ENCODE measurements around the gene PLA2G5. TPM values are rescaled to one million over a fixed set of nuclear protein-coding genes. Genes with fewer than 3 reads are reported as not detected.

PLA2G5 gene
- total RNA-seq, 1 experiment from 2014 or later: not detected

GRCh38 chr1:20105856-20106255 lies 35.9 kb downstream of the PLA2G5 start:
- in situ Hi-C loops (cut with HindIII; ENCODE audit: low pct_unique_long_range_greater_than_20kb, low sequenced_read_pairs): no loop called here
- no peak for DNase-seq (ENCODE audit: low read depth, low spot score)

DNA sequence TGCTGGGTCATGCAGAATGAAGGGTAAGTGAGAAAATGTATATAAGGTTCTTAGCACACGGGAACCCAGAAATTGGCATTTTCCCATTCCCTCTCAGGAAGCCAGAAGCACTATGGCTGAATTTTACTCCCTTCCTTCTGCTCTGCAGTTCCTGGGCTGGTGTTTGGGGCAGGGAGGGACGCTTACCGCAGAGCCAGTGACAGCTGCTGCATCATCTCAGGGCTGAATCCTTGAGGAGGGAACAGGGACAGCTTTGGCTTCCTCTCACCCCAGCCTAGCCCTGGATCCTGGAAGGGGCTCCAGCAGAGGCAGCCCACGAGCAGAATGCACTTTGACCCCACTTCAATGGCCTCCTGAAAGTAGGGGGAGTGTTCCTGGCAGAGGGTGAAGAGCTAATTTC lies 37.4 kb downstream of the PLA2G5 start:
- in situ Hi-C loops (cut with HindIII; ENCODE audit: low pct_unique_long_range_greater_than_20kb, low sequenced_read_pairs): no loop called here
- DNase-seq (ENCODE audit: low read depth, low spot score): no peak

GRCh38 chr1:20107796-20108195 lies 37.8 kb downstream of the PLA2G5 start:
- no peak for DNase-seq (ENCODE audit: low read depth, low spot score)
- in situ Hi-C loops (cut with HindIII; ENCODE audit: low pct_unique_long_range_greater_than_20kb, low sequenced_read_pairs): no loop called here

- in situ Hi-C loops (cut with HindIII; ENCODE audit: low pct_unique_long_range_greater_than_20kb, low sequenced_read_pairs): no loop called here
- DNase-seq (ENCODE audit: low read depth, low spot score): no peak
These were observed 38.6 kb downstream of the PLA2G5 start for GRCh38 chr1:20108366-20109123.

DNA sequence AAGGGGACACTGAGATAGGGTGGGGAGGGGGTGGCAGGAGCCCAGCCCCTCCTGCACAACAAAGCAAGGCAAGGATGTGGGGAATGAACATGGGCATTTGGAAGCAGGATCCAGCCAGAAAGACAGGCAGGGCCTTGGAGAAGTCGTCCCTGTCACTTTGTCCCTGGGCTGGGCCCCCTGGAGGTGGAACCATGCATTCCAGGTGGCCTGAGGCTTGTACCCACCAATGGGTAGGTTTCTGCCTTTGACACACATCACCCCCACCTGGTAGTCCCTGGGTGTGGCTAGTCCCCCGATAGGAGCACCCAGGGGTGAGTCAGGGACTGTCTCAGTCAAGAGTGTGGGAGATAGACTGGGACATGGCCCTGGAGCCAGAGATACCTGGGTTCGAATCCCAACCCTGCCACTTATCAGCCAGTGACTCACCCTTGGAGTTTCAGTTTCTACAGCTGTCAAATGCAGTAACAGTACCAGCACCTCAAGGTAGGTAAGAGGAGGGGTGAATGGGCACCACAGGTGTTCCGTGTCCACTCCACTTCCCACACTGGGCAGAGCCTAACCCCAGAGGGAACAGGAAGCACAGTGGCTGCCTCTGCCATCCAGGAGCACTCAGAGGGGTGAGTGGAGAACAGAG lies 39.3 kb downstream of the PLA2G5 start:
- no peak for DNase-seq (ENCODE audit: low read depth, low spot score)
- in situ Hi-C loops (cut with HindIII; ENCODE audit: low pct_unique_long_range_greater_than_20kb, low sequenced_read_pairs): no loop called here

- DNase-seq (ENCODE audit: low read depth, low spot score): peak; percentile 79
- in situ Hi-C loops (cut with HindIII; ENCODE audit: low pct_unique_long_range_greater_than_20kb, low sequenced_read_pairs): no loop called here
These were observed 40.7 kb downstream of the PLA2G5 start for GRCh38 chr1:20110679-20111078.

DNA sequence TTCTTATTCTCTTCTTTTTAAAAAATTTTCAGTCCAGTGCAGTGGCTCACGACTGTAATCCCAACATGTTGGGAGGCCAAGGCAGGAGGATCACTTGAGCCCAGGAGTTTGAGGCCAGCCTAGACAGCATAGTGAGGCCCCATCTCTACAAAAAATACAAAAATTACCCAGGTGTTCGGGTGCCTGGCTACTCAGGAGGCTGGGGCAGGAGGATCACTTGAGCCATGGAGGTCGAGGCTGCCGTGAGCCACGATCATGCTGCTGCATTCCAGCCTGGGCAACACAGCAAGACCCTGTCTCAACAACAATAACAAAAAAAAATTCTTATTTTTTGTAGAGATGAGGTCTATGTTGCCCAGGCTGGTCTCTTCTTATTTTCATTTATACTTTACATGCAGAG lies 41.5 kb downstream of the PLA2G5 start:
- no peak for DNase-seq (ENCODE audit: low read depth, low spot score)
- in situ Hi-C loops (cut with HindIII; ENCODE audit: low pct_unique_long_range_greater_than_20kb, low sequenced_read_pairs): no loop called here

- no peak for DNase-seq (ENCODE audit: low read depth, low spot score)
- in situ Hi-C loops (cut with HindIII; ENCODE audit: low pct_unique_long_range_greater_than_20kb, low sequenced_read_pairs): no loop called here
These were observed 42.4 kb downstream of the PLA2G5 start for GRCh38 chr1:20112279-20113000.

DNA sequence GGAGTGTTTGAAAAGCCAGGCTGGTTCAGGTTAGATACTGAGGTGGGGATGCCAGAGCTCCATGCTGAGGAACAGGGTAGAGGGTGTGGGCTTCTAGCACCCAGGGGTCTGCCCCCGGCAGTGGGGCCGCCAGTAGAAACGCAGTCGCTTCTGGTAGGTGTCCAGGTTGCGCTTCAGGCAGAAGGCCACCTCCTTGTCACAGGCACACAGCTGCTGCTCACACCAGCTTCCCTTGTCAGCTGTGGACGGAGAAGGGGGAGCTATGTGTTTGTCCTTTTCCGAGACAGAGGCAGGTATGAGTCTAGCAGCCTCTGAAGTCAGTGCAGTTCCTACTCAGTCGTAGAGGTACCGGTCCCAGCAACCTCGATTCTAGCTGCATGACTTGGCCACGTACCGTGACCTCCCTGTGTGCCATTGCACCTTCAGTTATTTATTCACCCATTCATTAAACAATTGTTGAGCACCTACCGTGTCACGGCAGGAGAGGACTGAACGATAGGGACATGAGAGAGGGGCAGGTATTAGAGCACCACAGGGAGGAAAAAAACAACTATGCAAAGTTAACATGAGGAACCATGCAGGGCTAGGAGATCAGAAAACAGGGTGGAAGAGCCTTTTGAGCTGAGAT lies 44.1 kb downstream of the PLA2G5 start:
- DNase-seq (ENCODE audit: low read depth, low spot score): no peak
- in situ Hi-C loops (cut with HindIII; ENCODE audit: low pct_unique_long_range_greater_than_20kb, low sequenced_read_pairs): no loop called here

DNA sequence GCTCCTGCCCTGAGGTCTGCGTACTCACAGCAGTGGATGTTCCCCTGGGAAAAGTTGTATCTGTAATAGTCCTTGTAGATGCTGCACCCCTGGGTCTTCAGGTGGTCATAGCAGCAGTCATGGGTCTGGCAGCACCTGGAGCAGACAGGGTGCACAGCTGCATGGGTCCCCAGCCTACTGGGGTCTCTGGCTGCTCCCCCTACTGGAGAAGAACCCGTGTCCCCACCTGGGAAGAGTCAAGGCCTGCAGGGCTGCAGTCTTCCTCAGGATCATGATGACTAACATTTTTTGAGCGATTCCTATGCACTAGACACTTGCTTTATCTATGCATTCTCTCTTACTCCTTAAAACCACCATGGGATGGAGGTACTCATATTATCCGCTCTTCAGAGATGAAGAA lies 45.5 kb downstream of the PLA2G5 start:
- in situ Hi-C loops (cut with HindIII; ENCODE audit: low pct_unique_long_range_greater_than_20kb, low sequenced_read_pairs): no loop called here
- DNase-seq (ENCODE audit: low read depth, low spot score): no peak

- in situ Hi-C loops (cut with HindIII; ENCODE audit: low pct_unique_long_range_greater_than_20kb, low sequenced_read_pairs): no loop called here
- DNase-seq (ENCODE audit: low read depth, low spot score): no peak
These were observed 45.9 kb downstream of the PLA2G5 start for GRCh38 chr1:20115916-20116315.

DNA sequence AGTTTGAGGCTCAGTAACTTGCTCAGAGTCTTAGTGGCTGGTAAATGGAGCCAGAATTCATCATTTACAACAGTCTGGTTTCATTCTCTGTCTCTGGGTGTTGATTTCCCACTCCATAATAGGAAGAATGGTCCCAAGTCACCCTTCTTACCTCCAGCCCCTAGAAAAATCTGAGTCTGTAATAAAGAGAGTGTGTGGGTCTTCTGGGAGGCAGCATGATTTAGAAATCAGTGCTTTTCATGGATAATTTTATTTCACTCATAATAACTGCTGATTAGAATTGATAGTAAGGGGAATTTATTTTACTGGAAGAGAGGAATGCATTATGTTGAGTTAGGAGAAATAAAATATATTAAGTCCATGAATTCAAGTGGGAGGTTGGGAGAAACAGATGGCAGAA lies 47.2 kb downstream of the PLA2G5 start:
- DNase-seq (ENCODE audit: low read depth, low spot score): no peak
- in situ Hi-C loops (cut with HindIII; ENCODE audit: low pct_unique_long_range_greater_than_20kb, low sequenced_read_pairs): no loop called here

GRCh38 chr1:20119347-20119746 lies 49.4 kb downstream of the PLA2G5 start, which contains the start of gene PLA2G2D:
Gene PLA2G2D (minus strand): TSS chr1:20119536. CDS start chr1:20119498, 38 bp downstream.
- in situ Hi-C loops (cut with HindIII; ENCODE audit: low pct_unique_long_range_greater_than_20kb, low sequenced_read_pairs): no loop called here
- no peak for DNase-seq (ENCODE audit: low read depth, low spot score)

GRCh38 chr1:20120796-20121195 lies 50.8 kb downstream of the PLA2G5 start:
- in situ Hi-C loops (cut with HindIII; ENCODE audit: low pct_unique_long_range_greater_than_20kb, low sequenced_read_pairs): no loop called here
- no peak for DNase-seq (ENCODE audit: low read depth, low spot score)

DNA sequence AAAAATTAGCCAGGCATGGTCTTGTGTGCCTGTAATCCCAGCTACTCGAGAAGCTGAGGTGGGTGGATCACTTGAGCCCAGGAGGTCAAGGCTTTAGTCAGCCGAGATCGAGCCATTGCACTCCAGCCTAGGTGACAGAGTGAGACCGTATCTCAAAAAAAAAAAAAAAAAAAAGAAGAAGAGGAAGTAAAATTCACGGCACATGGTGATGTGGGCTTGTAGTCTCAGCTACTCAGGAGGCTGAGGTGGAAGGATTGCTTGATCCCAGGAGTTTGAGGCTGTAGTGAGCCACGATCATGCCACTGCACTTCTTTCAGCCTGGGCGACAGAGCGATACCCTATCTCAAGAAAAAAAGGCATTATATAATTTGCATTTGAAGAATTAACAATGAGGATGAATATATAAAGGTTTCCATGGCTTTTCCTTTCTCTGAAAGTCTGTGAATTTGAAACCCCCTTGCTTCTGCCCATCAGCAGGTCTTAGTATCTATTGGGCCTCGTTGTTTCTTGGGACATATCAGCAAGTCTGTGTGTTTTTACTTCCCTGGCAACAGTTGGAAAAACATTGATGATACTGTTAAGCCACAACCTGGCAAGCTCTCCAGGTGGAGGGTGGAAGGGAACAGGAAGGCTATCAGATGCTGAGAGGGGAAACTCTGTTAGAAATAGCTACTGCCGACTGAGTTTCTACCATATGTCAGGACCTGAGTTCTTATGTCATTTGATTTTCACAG lies 53.9 kb downstream of the PLA2G5 start:
- in situ Hi-C loops (cut with HindIII; ENCODE audit: low pct_unique_long_range_greater_than_20kb, low sequenced_read_pairs): no loop called here
- DNase-seq (ENCODE audit: low read depth, low spot score): no peak

DNA sequence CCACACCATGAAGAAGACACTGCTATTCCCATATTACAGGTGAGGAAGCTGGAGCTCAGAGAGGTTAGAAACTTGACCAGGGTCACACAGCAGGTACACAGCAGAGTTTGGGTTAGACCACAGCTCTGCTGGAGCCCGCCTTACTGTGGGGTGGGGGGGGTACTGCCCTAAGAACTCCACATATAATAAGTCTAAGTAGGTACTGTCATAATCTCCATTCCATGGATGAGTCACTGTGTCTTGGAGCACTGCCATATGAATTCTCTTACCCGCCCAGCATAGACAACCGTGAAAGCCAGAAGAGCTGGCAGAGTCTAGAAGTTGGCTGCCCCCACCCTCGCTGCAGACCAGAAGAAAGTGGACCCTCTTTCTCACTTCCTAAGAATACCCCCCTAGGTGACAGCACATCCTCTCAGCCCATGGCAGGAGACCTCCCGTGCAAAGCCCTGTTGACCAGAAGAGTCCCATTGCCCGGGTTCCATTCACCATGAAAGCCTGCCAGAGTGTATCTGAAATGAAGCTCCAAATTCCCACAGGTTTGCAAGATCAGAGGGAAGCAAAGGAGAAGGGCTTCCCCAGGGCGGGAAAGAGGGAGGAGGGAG lies 54.6 kb downstream of the PLA2G5 start:
- DNase-seq (ENCODE audit: low read depth, low spot score): peak; percentile 15

GRCh38 chr1:20125100-20125499 lies 55.1 kb downstream of the PLA2G5 start:
- DNase-seq (ENCODE audit: low read depth, low spot score): no peak
- in situ Hi-C loops (cut with HindIII; ENCODE audit: low pct_unique_long_range_greater_than_20kb, low sequenced_read_pairs): no loop called here

More for the DNA sequence above, 54.6 kb downstream of the PLA2G5 start:
- in situ Hi-C loops (cut with HindIII; ENCODE audit: low pct_unique_long_range_greater_than_20kb, low sequenced_read_pairs): no loop called here

Data from SK-MEL-5 (cell line).